HEK293 (cell line): ENCODE data around the gene NAALADL2.

ENCODE experiments used
- CTCF ChIA-PET: fragments of 350-600 bp; formaldehyde crosslinking; extraction: SDS; loops from one replicate; lab custom pipeline; 2021; ENCODE audit warnings: antibody characterized with exemption; lab: Yijun Ruan, JAX
- POLR2A ChIA-PET: fragments of 300-600 bp; formaldehyde crosslinking; extraction: SDS; loops from one replicate; lab custom pipeline; 2020; ENCODE audit warnings: antibody characterized with exemption, inconsistent platforms; lab: Yijun Ruan, JAX
- H3K27ac ChIP-seq: fragments of 200-500 bp; sonication (Bioruptor generic); 2 replicates; pipeline ENCODE4 v1.5.1; 2014; ENCODE audit warnings: low read depth, low read length, control low read depth, inconsistent platforms; ENCODE audit errors: extremely low read depth
- H3K36me3 ChIP-seq, 2 experiments: fragments of 200-500 bp in 1 of 2; sonication (Bioruptor generic) in 1 of 2; 1 replicate in 1 of 2; 2 replicates in 1 of 2; pipeline ENCODE4 v1.5.1; 2014 to 2017; ENCODE audit warnings: inconsistent platforms in 2 of 2, low read length in 2 of 2; ENCODE audit not compliant: control insufficient read depth in 2 of 2, insufficient read depth in 1 of 2
- H3K4me1 ChIP-seq: fragments of 200-500 bp; sonication (Bioruptor generic); 2 replicates; pipeline ENCODE4 v1.5.1; 2014; ENCODE audit warnings: mild to moderate bottlenecking, low read length, inconsistent platforms; ENCODE audit not compliant: control insufficient read depth, insufficient read depth
- H3K4me3 ChIP-seq: 2 replicates; pipeline ENCODE4 v1.5.1; 2011; ENCODE audit warnings: low read depth, mild to moderate bottlenecking, control low read depth, low read length, moderate library complexity
- H3K9me3 ChIP-seq: fragments of 200-500 bp; sonication (Bioruptor generic); 2 replicates; pipeline ENCODE4 v1.5.1; 2014; ENCODE audit warnings: low read depth, low read length, inconsistent platforms; ENCODE audit not compliant: control insufficient read depth, insufficient read depth
- GLIS2 ChIP-seq: fragments of 450-650 bp; formaldehyde crosslinking; IDR thresholded peaks from 2 replicates; pipeline ENCODE4 v1.5.1; 2016; ENCODE audit warnings: missing biosample characterization, missing genetic modification characterization
- MEIS1 ChIP-seq: sonication (generic); formaldehyde crosslinking; IDR thresholded peaks from 2 replicates; pipeline ENCODE4 v1.8.1; 2022; ENCODE audit warnings: missing genetic modification reagents, mild to moderate bottlenecking, borderline replicate concordance
- YY2 ChIP-seq: fragments of 450-650 bp; formaldehyde crosslinking; IDR thresholded peaks from 2 replicates; pipeline ENCODE4 v1.5.1; 2016; ENCODE audit warnings: missing biosample characterization, missing genetic modification characterization
- ZBTB17 ChIP-seq: fragments of 450-650 bp; formaldehyde crosslinking; IDR thresholded peaks from 2 replicates; pipeline ENCODE4 v1.5.1; 2016; ENCODE audit warnings: missing biosample characterization, missing genetic modification characterization
- ZBTB48 ChIP-seq: fragments of 450-650 bp; formaldehyde crosslinking; IDR thresholded peaks from 2 replicates; pipeline ENCODE4 v1.5.1; 2016; ENCODE audit warnings: missing biosample characterization, missing genetic modification characterization
- ZBTB8A ChIP-seq: fragments of 450-650 bp; formaldehyde crosslinking; IDR thresholded peaks from 2 replicates; pipeline ENCODE4 v1.5.1; 2016; ENCODE audit warnings: missing biosample characterization, missing genetic modification characterization
- ZNF132 ChIP-seq: fragments of 450-650 bp; formaldehyde crosslinking; IDR thresholded peaks from 2 replicates; pipeline ENCODE4 v1.5.1; 2017; ENCODE audit warnings: missing biosample characterization, missing genetic modification characterization, borderline replicate concordance
- ZNF140 ChIP-seq: fragments of 450-650 bp; formaldehyde crosslinking; IDR thresholded peaks from 2 replicates; pipeline ENCODE4 v1.5.1; 2016; ENCODE audit warnings: missing biosample characterization, missing genetic modification characterization
- ZNF146 ChIP-seq: fragments of 450-650 bp; formaldehyde crosslinking; IDR thresholded peaks from 2 replicates; pipeline ENCODE4 v1.5.1; 2016; ENCODE audit warnings: missing biosample characterization, missing genetic modification characterization
- ZNF202 ChIP-seq: fragments of 450-650 bp; formaldehyde crosslinking; IDR thresholded peaks from 2 replicates; pipeline ENCODE4 v1.5.1; 2016; ENCODE audit warnings: missing biosample characterization, missing genetic modification characterization, borderline replicate concordance
- ZNF214 ChIP-seq: fragments of 450-650 bp; formaldehyde crosslinking; IDR thresholded peaks from 2 replicates; pipeline ENCODE4 v1.5.1; 2017; ENCODE audit warnings: missing biosample characterization, mild to moderate bottlenecking, missing genetic modification characterization, borderline replicate concordance
- ZNF221 ChIP-seq: fragments of 450-650 bp; formaldehyde crosslinking; IDR thresholded peaks from 2 replicates; pipeline ENCODE4 v1.5.1; 2017; ENCODE audit warnings: missing biosample characterization, missing genetic modification characterization, borderline replicate concordance
- ZNF248 ChIP-seq: fragments of 450-650 bp; formaldehyde crosslinking; IDR thresholded peaks from 2 replicates; pipeline ENCODE4 v1.5.1; 2017; ENCODE audit warnings: missing biosample characterization, missing genetic modification characterization
- ZNF426 ChIP-seq: fragments of 450-650 bp; formaldehyde crosslinking; IDR thresholded peaks from 2 replicates; pipeline ENCODE4 v1.5.1; 2017; ENCODE audit warnings: missing biosample characterization, missing genetic modification characterization, mild to moderate bottlenecking, inconsistent platforms, moderate library complexity
- ZNF48 ChIP-seq: fragments of 450-650 bp; formaldehyde crosslinking; IDR thresholded peaks from 2 replicates; pipeline ENCODE4 v1.5.1; 2016; ENCODE audit warnings: missing biosample characterization, missing genetic modification characterization
- ZNF518A ChIP-seq: fragments of 450-650 bp; formaldehyde crosslinking; conservative IDR thresholded peaks from 2 replicates; pipeline ENCODE4 v1.5.1; 2016; ENCODE audit warnings: low read depth, missing biosample characterization, missing genetic modification characterization
- ZNF530 ChIP-seq: fragments of 450-650 bp; formaldehyde crosslinking; IDR thresholded peaks from 2 replicates; pipeline ENCODE4 v1.5.1; 2016; ENCODE audit warnings: low read depth, missing biosample characterization, missing genetic modification characterization
- ZNF549 ChIP-seq: fragments of 450-650 bp; IDR thresholded peaks from 2 replicates; pipeline ENCODE4 v1.5.1; 2018; ENCODE audit warnings: missing biosample characterization, missing genetic modification characterization, mild to moderate bottlenecking, inconsistent platforms, moderate library complexity
- ZNF571 ChIP-seq: fragments of 450-650 bp; formaldehyde crosslinking; IDR thresholded peaks from 2 replicates; pipeline ENCODE4 v1.5.0; 2017; ENCODE audit warnings: missing biosample characterization, missing genetic modification characterization
- ZNF610 ChIP-seq: fragments of 450-650 bp; formaldehyde crosslinking; IDR thresholded peaks from 2 replicates; pipeline ENCODE4 v1.5.1; 2016; ENCODE audit warnings: missing biosample characterization, missing genetic modification characterization, borderline replicate concordance
- ZNF664 ChIP-seq: fragments of 450-650 bp; formaldehyde crosslinking; IDR thresholded peaks from 2 replicates; pipeline ENCODE4 v1.5.1; 2016; ENCODE audit warnings: missing biosample characterization, missing genetic modification characterization
- ZNF701 ChIP-seq: fragments of 450-650 bp; formaldehyde crosslinking; IDR thresholded peaks from 2 replicates; pipeline ENCODE4 v1.5.1; 2016; ENCODE audit warnings: missing biosample characterization, missing genetic modification characterization
- ZNF707 ChIP-seq: fragments of 450-650 bp; formaldehyde crosslinking; IDR thresholded peaks from 2 replicates; pipeline ENCODE4 v1.5.1; 2016; ENCODE audit warnings: missing biosample characterization, missing genetic modification characterization
- ZNF768 ChIP-seq: fragments of 450-650 bp; formaldehyde crosslinking; IDR thresholded peaks from 2 replicates; pipeline ENCODE4 v1.5.1; 2018; ENCODE audit warnings: missing biosample characterization, mild to moderate bottlenecking, missing genetic modification characterization
- ZNF776 ChIP-seq: fragments of 450-650 bp; formaldehyde crosslinking; IDR thresholded peaks from 2 replicates; pipeline ENCODE4 v1.5.0; 2017; ENCODE audit warnings: missing biosample characterization, missing genetic modification characterization, borderline replicate concordance
- ZNF792 ChIP-seq: fragments of 450-650 bp; formaldehyde crosslinking; IDR thresholded peaks from 2 replicates; pipeline ENCODE4 v1.5.1; 2016; ENCODE audit warnings: missing biosample characterization, missing genetic modification characterization
- ZSCAN4 ChIP-seq: fragments of 450-650 bp; formaldehyde crosslinking; IDR thresholded peaks from 2 replicates; pipeline ENCODE4 v1.5.1; 2017; ENCODE audit warnings: missing biosample characterization, missing genetic modification characterization
- ZXDB ChIP-seq: fragments of 450-650 bp; formaldehyde crosslinking; IDR thresholded peaks from 2 replicates; pipeline ENCODE4 v1.5.1; 2016; ENCODE audit warnings: missing biosample characterization, missing genetic modification characterization

The NAALADL2 gene

GRCh38 chr3:174957081-174957480 lies 97.9 kb downstream of the NAALADL2 start:
- Histone ChIP-seq H3K4me1 (no peaks in the 10 kb centered on the region), H3K4me3 (no peak overlapping the region), H3K36me3 (no peaks in the 10 kb centered on the region), H3K27ac (no peak overlapping the region), H3K9me3 (no peaks in the 10 kb centered on the region)
- ChIA-PET POLR2A (no interaction called here), CTCF (no interaction called here)
- TF ChIP-seq ZNF776 (tag by site-specific recombination), result no peak
- no peak for TF ChIP-seq ZSCAN4 (tag by site-specific recombination)
- no peak for TF ChIP-seq ZBTB17 (tag by site-specific recombination)
- no peak for TF ChIP-seq ZXDB (tag by site-specific recombination)
- no peak for TF ChIP-seq ZNF132 (tag by site-specific recombination)
- TF ChIP-seq ZNF571, result no peak
- TF ChIP-seq ZNF768, result no peak
- no peak for TF ChIP-seq ZNF707
- TF ChIP-seq ZNF518A (tag by site-specific recombination), result no peak
- no peak for TF ChIP-seq ZNF549
- TF ChIP-seq ZNF214 (tag by site-specific recombination), result no peak
- no peak for TF ChIP-seq ZNF664 (tag by site-specific recombination)
- no peak for TF ChIP-seq ZBTB48 (tag by site-specific recombination)
- TF ChIP-seq MEIS1 (CRISPR knock-in tag), result no peak
- no peak for TF ChIP-seq ZNF248 (tag by site-specific recombination)
- no peak for TF ChIP-seq ZNF202 (tag by site-specific recombination)

GRCh38 chr3:174957551-174958001 lies 98.4 kb downstream of the NAALADL2 start:
- no peaks in the 10 kb centered on the region for H3K9me3 ChIP-seq
- ChIA-PET POLR2A (no interaction called here), CTCF (no interaction called here)
- no peak overlapping the region for H3K4me3 ChIP-seq
- no peaks in the 10 kb centered on the region for H3K36me3 ChIP-seq
- no peak overlapping the region for H3K27ac ChIP-seq
- H3K4me1 ChIP-seq, result no peaks in the 10 kb centered on the region
- no peak for TF ChIP-seq ZNF549

- ChIA-PET CTCF (no interaction called here), POLR2A (no interaction called here)
- H3K4me3 ChIP-seq, result no peak overlapping the region
- no peaks in the 10 kb centered on the region for H3K36me3 ChIP-seq
- H3K9me3 ChIP-seq, result no peaks in the 10 kb centered on the region
- no peaks in the 10 kb centered on the region for H3K4me1 ChIP-seq
- no peak overlapping the region for H3K27ac ChIP-seq
- TF ChIP-seq GLIS2 (tag by site-specific recombination), result no peak
- no peak for TF ChIP-seq YY2 (tag by site-specific recombination)
- TF ChIP-seq ZBTB8A, result no peak
- no peak for TF ChIP-seq ZNF792 (tag by site-specific recombination)
- TF ChIP-seq ZNF701 (tag by site-specific recombination), result no peak
- no peak for TF ChIP-seq ZNF48
- TF ChIP-seq ZNF610 (tag by site-specific recombination), result no peak
- no peak for TF ChIP-seq ZNF140
- no peak for TF ChIP-seq ZNF530 (tag by site-specific recombination)
- no peak for TF ChIP-seq ZNF426 (tag by site-specific recombination)
- no peak for TF ChIP-seq ZNF221 (tag by site-specific recombination)
- TF ChIP-seq ZNF707, result no peak
- TF ChIP-seq ZNF146 (tag by site-specific recombination), result no peak
Observed at GRCh38 chr3:174958671-174959328, 99.7 kb downstream of the NAALADL2 start.
